NK-92 treated with Interleukin-12 subunit alpha and Interleukin-12 subunit beta, amount 100 ng/mL, for 24 hours (cell line): ENCODE measurements around the gene CDC42.

ENCODE experiments used
- DNase-seq: peaks from one replicate; lab custom pipeline; 2025; lab: John Stamatoyannopoulos, UW

CDC42 gene

GRCh38 chr1:22129501-22130117 is 77.1 kb downstream of the CDC42 start:
- DNase-seq = no peak

GRCh38 chr1:22131062-22131461 is 78.6 kb downstream of the CDC42 start:
- no peak for DNase-seq

GRCh38 chr1:22131875-22132486 is 79.5 kb downstream of the CDC42 start:
- no peak for DNase-seq

- DNase-seq = no peak
Measured at GRCh38 chr1:22132517-22133235, 80.2 kb downstream of the CDC42 start.

- DNase-seq = no peak
Measured at GRCh38 chr1:22133247-22133930, 80.9 kb downstream of the CDC42 start.

- DNase-seq = no peak
Measured at GRCh38 chr1:22133931-22134324, 81.4 kb downstream of the CDC42 start.

GRCh38 chr1:22137004-22137720 is 84.7 kb downstream of the CDC42 start:
- no peak for DNase-seq

- DNase-seq = no peak
Measured at GRCh38 chr1:22139066-22139594, 86.6 kb downstream of the CDC42 start.

- no peak for DNase-seq
Measured at GRCh38 chr1:22139817-22140216, 87.3 kb downstream of the CDC42 start.
